Retinal pigment epithelial cell (primary cell): Measurements from ENCODE around the gene CACNA1B.

ENCODE experiments used
- DNase-seq: peaks from one replicate; pipeline ENCODE4 v3.0.0-alpha.2; 2010; ENCODE audit warnings: low read depth
- H3K4me3 ChIP-seq: 2 replicates; pipeline ENCODE4 v1.5.1; 2011; ENCODE audit warnings: mild to moderate bottlenecking, low read length, control low read depth, moderate library complexity
- CTCF ChIP-seq: conservative IDR thresholded peaks from 2 replicates; pipeline ENCODE4 v1.5.1; 2011; ENCODE audit warnings: low read depth, low read length, control low read depth, inconsistent platforms

The CACNA1B gene

GRCh38 chr9:137833721-137834613 lies 43.6 kb upstream of the CACNA1B start:
- no peak for DNase-seq
- no peak for TF ChIP-seq CTCF
- H3K4me3 ChIP-seq: no peak overlapping the region

GRCh38 chr9:137834846-137835546 lies 42.6 kb upstream of the CACNA1B start:
- H3K4me3 ChIP-seq: no peak overlapping the region
- DNase-seq: no peak
- TF ChIP-seq CTCF: no peak

- DNase-seq: no peak
- TF ChIP-seq CTCF: no peak
- H3K4me3 ChIP-seq: no peak overlapping the region
These were observed 41.3 kb upstream of the CACNA1B start for GRCh38 chr9:137836151-137836830.

GRCh38 chr9:137836831-137837241 lies 40.7 kb upstream of the CACNA1B start:
- TF ChIP-seq CTCF: no peak

GRCh38 chr9:137837345-137838278 lies 40.0 kb upstream of the CACNA1B start:
- no peak overlapping the region for H3K4me3 ChIP-seq
- DNase-seq: no peak
- no peak for TF ChIP-seq CTCF

More at GRCh38 chr9:137836831-137837241, 40.7 kb upstream of the CACNA1B start:
- no peak overlapping the region for H3K4me3 ChIP-seq
- no peak for DNase-seq

GRCh38 chr9:137838576-137838975 lies 39.0 kb upstream of the CACNA1B start:
- DNase-seq: no peak
- no peak overlapping the region for H3K4me3 ChIP-seq
- no peak for TF ChIP-seq CTCF
